ENCODE measurements around the gene LAGE3. TPM values are rescaled to one million over a fixed set of nuclear protein-coding genes. Genes with fewer than 3 reads are reported as not detected.
A peak's percentile ranks its signal among the peaks of the same experiment; 100 is the strongest.

The LAGE3 gene
- total and polyA plus RNA-seq, 9 donors: 2.7 to 39.3 (median 22.9) TPM

DNA sequence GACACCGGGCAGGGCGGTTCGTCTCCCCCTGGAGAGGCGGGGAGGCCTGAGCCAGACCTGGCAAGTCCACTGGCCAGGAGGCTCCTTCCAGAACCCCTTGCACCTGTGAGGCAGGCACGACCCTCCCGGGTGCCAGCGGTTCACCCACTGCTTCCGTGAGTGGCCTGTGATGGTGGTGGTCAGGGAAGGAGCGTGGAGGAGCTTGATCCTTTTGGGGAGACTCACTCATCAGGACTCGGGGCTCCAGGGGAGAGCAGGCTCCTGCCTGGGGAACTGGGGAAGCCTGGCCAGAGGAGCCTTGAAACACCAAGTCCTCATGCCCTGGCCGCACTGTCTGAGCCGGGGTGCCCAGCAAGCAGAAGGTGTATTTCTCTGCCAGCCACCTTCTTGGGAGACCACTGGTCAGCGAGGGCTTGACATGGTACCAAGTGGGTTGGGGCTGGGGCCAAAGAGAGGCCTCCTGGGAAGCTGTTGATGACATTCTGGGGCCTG, 34.3 kb downstream of the LAGE3 start:
- WGBS, 3 donors: 58 to 68% (median 62%) methylated on average over 10 to 13 of the region's 13 CpGs

DNA sequence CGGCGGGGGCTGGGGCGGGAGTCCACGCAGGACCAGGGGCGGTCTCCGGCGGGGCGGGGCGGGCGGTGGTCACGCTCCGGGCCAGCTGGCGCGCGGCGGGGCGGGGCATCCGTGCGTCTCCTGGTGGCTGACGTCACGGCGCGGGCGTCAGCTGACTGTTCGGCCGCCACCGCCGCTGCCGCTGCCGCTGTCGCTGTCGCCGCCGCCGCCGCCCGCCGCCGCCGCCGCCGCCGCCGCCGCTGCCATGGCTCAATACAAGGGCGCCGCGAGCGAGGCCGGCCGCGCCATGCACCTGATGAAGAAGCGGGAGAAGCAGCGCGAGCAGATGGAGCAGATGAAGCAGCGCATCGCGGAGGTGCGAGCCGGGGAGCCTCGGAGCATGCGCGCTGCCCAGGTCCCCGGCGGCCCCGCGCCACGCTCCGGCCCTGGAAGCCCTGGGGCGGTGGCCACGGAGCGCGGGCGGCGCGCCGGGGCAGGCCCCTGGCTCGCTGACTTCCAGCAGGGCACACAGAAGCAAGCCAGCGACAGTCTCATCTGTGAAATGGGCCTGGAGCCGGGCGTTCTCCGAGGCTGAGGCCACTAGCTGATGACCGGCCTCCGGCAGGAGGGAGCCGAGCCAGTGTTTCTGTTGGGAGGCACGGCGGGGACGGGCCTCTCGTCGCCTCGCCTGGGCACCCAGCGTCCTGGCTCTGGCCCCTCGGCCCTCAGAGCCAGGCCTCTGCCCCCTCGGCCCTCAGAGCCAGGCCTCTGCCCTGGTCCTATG, 34.9 kb downstream of the LAGE3 start, which contains the start of gene FAM50A:
TSS of gene FAM50A (plus strand) at position 150 of the 763 bp plus-strand sequence. CDS start at position 245, 95 bp downstream.
- Histone ChIP-seq H3K27ac (peak within 1 kb of the TSS; percentile 60 to 64), H3K27me3 (no peaks in the 10 kb centered on the region), H3K4me1 (ENCODE audit: insufficient read depth) (no peaks in the 10 kb centered on the region), H3K9me3 (no peaks in the 10 kb centered on the region), H3K4me3 (peak within 1 kb of the TSS; percentile 47), H3K36me3 (no peaks in the 10 kb centered on the region)
- 27 to 36% (median 32%) methylated on average over 45 to 94 of the region's 94 CpGs for WGBS, 3 donors
- intact Hi-C loops (cut with DNase I): no loop called here
- DNase-seq: peak; percentile 75 to 85 (median 80)
- TF ChIP-seq EP300 (IDR thresholded peaks at IDR 0.05): no peak
- TF ChIP-seq POLR2A (IDR thresholded peaks at IDR 0.05): peak; percentile 50
- TF ChIP-seq, protein P1, sequence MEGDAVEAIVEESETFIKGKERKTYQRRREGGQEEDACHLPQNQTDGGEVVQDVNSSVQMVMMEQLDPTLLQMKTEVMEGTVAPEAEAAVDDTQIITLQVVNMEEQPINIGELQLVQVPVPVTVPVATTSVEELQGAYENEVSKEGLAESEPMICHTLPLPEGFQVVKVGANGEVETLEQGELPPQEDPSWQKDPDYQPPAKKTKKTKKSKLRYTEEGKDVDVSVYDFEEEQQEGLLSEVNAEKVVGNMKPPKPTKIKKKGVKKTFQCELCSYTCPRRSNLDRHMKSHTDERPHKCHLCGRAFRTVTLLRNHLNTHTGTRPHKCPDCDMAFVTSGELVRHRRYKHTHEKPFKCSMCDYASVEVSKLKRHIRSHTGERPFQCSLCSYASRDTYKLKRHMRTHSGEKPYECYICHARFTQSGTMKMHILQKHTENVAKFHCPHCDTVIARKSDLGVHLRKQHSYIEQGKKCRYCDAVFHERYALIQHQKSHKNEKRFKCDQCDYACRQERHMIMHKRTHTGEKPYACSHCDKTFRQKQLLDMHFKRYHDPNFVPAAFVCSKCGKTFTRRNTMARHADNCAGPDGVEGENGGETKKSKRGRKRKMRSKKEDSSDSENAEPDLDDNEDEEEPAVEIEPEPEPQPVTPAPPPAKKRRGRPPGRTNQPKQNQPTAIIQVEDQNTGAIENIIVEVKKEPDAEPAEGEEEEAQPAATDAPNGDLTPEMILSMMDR (IDR thresholded peaks at IDR 0.05): peak in 1 of 3 donors; percentile 27

More for the DNA sequence above, 34.3 kb downstream of the LAGE3 start:
- TF ChIP-seq EP300 (IDR thresholded peaks at IDR 0.05) (no peak), POLR2A (IDR thresholded peaks at IDR 0.05) (no peak)
- TF ChIP-seq, protein P1 (IDR thresholded peaks at IDR 0.05): no peak
- H3K27ac ChIP-seq: peak overlapping the region; percentile 60 to 64
- H3K27me3 ChIP-seq: no peaks in the 10 kb centered on the region
- H3K4me1 ChIP-seq (ENCODE audit: insufficient read depth): no peaks in the 10 kb centered on the region
- no peaks in the 10 kb centered on the region for H3K9me3 ChIP-seq
- intact Hi-C loops (cut with DNase I): no loop called here
- H3K36me3 ChIP-seq: no peaks in the 10 kb centered on the region
- DNase-seq: no peak
- H3K4me3 ChIP-seq: peak overlapping the region; percentile 47

DNA sequence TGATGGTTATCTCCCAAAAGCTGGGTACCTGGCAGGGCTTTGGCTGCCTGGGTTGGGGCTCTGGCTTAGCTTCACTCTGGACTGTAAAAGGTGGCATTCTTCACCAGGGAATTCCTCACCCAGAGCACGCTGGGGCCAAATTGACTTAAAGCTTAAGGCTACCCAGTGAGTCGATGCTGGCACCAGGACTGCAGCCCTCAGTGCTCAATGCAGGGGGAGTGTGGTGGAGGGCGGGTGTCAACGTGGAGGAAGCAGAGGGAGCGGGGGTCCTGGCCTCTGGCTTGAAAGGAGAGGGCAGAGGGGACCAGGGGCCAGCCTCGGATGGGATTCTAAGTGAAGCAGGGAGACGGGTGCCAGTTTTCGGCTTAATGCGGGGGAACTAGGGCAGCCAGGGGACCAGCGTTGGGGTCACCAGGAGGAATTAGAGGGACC, 35.6 kb downstream of the LAGE3 start:
- intact Hi-C loops (cut with DNase I): no loop called here
- WGBS, 3 donors: 32 to 72% (median 44%) methylated on average over 10 of the region's 10 CpGs
- no peaks in the 10 kb centered on the region for H3K9me3 ChIP-seq
- peaks cover under 1% of the 10 kb centered on the region for H3K4me1 ChIP-seq (ENCODE audit: insufficient read depth)
- DNase-seq: no peak
- no peaks in the 10 kb centered on the region for H3K27me3 ChIP-seq
- peak overlapping the region in 1 of 2 donors; percentile 64 for H3K27ac ChIP-seq
- no peaks in the 10 kb centered on the region for H3K36me3 ChIP-seq
- TF ChIP-seq POLR2A (IDR thresholded peaks at IDR 0.05): no peak
- TF ChIP-seq EP300 (IDR thresholded peaks at IDR 0.05): no peak
- TF ChIP-seq, protein P1 (IDR thresholded peaks at IDR 0.05): no peak
- H3K4me3 ChIP-seq: peak overlapping the region; percentile 47

DNA sequence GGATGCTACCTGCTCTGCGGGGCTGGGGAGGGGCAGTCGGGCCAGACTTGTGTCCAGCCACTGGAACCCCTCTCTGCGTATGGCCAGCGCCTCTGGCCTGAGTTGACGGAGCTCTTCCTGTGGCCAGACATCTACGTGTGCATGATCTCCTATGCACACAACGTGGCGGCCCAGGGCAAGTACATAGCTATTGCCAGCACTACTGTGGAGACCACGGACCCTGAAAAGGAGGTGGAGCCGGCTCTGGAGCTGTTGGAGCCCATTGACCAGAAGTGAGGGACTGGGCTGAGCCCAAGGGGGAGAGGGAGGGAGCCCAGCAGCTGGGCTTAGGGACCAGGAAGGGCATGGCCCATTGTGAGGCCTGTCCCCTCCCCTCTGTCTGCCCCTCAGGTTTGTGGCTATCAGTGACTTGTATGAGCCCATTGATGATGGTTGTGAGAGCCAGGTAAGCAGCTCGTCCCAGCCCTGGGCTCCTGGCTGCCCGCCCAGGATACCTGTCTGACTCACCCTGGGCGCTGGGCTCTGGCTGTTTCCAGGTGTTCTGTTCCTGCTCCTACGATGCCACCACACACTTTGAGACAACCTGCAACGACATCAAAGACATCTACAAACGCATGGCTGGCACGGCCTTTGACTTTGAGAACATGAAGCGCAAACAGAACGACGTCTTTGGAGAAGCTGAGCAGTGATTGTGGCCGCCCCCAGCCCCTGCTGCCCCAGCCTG, 36.9 kb downstream of the LAGE3 start:
- peak in 1 of 5 donors; percentile 18 for DNase-seq
- WGBS, 3 donors: 72 to 82% (median 78%) methylated on average over 21 of the region's 21 CpGs
- H3K4me1 ChIP-seq (ENCODE audit: insufficient read depth): peaks cover 6% of the 10 kb centered on the region
- no peaks in the 10 kb centered on the region for H3K36me3 ChIP-seq
- TF ChIP-seq, protein P1 (IDR thresholded peaks at IDR 0.05): no peak
- no peak for TF ChIP-seq EP300 (IDR thresholded peaks at IDR 0.05)
- no peak for TF ChIP-seq POLR2A (IDR thresholded peaks at IDR 0.05)
- no peaks in the 10 kb centered on the region for H3K27me3 ChIP-seq
- no peak overlapping the region for H3K4me3 ChIP-seq
- no peaks in the 10 kb centered on the region for H3K9me3 ChIP-seq
- H3K27ac ChIP-seq: no peak overlapping the region
- intact Hi-C loops (cut with DNase I): no loop called here

Data from ovary (tissue), 9 donors.